HEK293 (cell line): Measurements from ENCODE around the gene VEGFA.
A peak's percentile ranks its signal among the peaks of the same experiment; 100 is the strongest.

Experiments used
- CTCF ChIA-PET: fragments of 350-600 bp; formaldehyde crosslinking; extraction: SDS; loops from one replicate; lab custom pipeline; 2021; ENCODE audit warnings: antibody characterized with exemption; lab: Yijun Ruan, JAX
- POLR2A ChIA-PET: fragments of 300-600 bp; formaldehyde crosslinking; extraction: SDS; loops from one replicate; lab custom pipeline; 2020; ENCODE audit warnings: antibody characterized with exemption, inconsistent platforms; lab: Yijun Ruan, JAX
- H3K27ac ChIP-seq: fragments of 200-500 bp; sonication (Bioruptor generic); 2 replicates; pipeline ENCODE4 v1.5.1; 2014; ENCODE audit warnings: low read depth, low read length, control low read depth, inconsistent platforms; ENCODE audit errors: extremely low read depth
- H3K36me3 ChIP-seq, 2 experiments: fragments of 200-500 bp in 1 of 2; sonication (Bioruptor generic) in 1 of 2; 1 replicate in 1 of 2; 2 replicates in 1 of 2; pipeline ENCODE4 v1.5.1; 2014 to 2017; ENCODE audit warnings: inconsistent platforms in 2 of 2, low read length in 2 of 2; ENCODE audit not compliant: control insufficient read depth in 2 of 2, insufficient read depth in 1 of 2
- H3K4me1 ChIP-seq: fragments of 200-500 bp; sonication (Bioruptor generic); 2 replicates; pipeline ENCODE4 v1.5.1; 2014; ENCODE audit warnings: mild to moderate bottlenecking, low read length, inconsistent platforms; ENCODE audit not compliant: control insufficient read depth, insufficient read depth
- H3K4me3 ChIP-seq: 2 replicates; pipeline ENCODE4 v1.5.1; 2011; ENCODE audit warnings: low read depth, mild to moderate bottlenecking, control low read depth, low read length, moderate library complexity
- H3K9me3 ChIP-seq: fragments of 200-500 bp; sonication (Bioruptor generic); 2 replicates; pipeline ENCODE4 v1.5.1; 2014; ENCODE audit warnings: low read depth, low read length, inconsistent platforms; ENCODE audit not compliant: control insufficient read depth, insufficient read depth
- BCL11A ChIP-seq: fragments of 450-650 bp; formaldehyde crosslinking; IDR thresholded peaks from 2 replicates; pipeline ENCODE4 v1.5.1; 2016; ENCODE audit warnings: low read depth, missing biosample characterization, missing genetic modification characterization
- PATZ1 ChIP-seq: fragments of 450-650 bp; formaldehyde crosslinking; IDR thresholded peaks from 2 replicates; pipeline ENCODE4 v1.5.1; 2016; ENCODE audit warnings: missing biosample characterization, missing genetic modification characterization
- ZNF223 ChIP-seq: fragments of 450-650 bp; formaldehyde crosslinking; IDR thresholded peaks from 2 replicates; pipeline ENCODE4 v1.5.1; 2016; ENCODE audit warnings: missing biosample characterization, missing genetic modification characterization
- ZNF398 ChIP-seq: fragments of 450-650 bp; formaldehyde crosslinking; IDR thresholded peaks from 2 replicates; pipeline ENCODE4 v1.5.1; 2017; ENCODE audit warnings: missing biosample characterization, missing genetic modification characterization
- ZNF473 ChIP-seq: fragments of 450-650 bp; formaldehyde crosslinking; IDR thresholded peaks from 2 replicates; pipeline ENCODE4 v1.5.1; 2017; ENCODE audit warnings: missing biosample characterization, missing genetic modification characterization
- ZNF561 ChIP-seq: fragments of 450-650 bp; IDR thresholded peaks from 2 replicates; pipeline ENCODE4 v1.5.1; 2018; ENCODE audit warnings: missing biosample characterization, missing genetic modification characterization, borderline replicate concordance
- TF ChIP-seq, protein P1 (sequence below): fragments of 450-650 bp; formaldehyde crosslinking; IDR thresholded peaks from 2 replicates; pipeline ENCODE4 v1.5.1; 2016; ENCODE audit warnings: missing biosample characterization, missing genetic modification characterization
- TF ChIP-seq, protein P2 (sequence below): IDR thresholded peaks from 2 replicates; pipeline ENCODE4 v1.6.1; 2011; ENCODE audit warnings: mild to moderate bottlenecking, low read depth, low read length, borderline replicate concordance
- TF ChIP-seq, protein P3 (sequence below): fragments of 450-650 bp; formaldehyde crosslinking; IDR thresholded peaks from 2 replicates; pipeline ENCODE4 v1.5.1; 2017; ENCODE audit warnings: missing biosample characterization, mild to moderate bottlenecking, missing genetic modification characterization, moderate library complexity
- TF ChIP-seq, protein P4 (sequence below): fragments of 450-650 bp; formaldehyde crosslinking; optimal IDR thresholded peaks from 2 replicates; pipeline ENCODE3; 2016; ENCODE audit warnings: missing biosample characterization, mild to moderate bottlenecking, missing genetic modification characterization

VEGFA gene

DNA sequence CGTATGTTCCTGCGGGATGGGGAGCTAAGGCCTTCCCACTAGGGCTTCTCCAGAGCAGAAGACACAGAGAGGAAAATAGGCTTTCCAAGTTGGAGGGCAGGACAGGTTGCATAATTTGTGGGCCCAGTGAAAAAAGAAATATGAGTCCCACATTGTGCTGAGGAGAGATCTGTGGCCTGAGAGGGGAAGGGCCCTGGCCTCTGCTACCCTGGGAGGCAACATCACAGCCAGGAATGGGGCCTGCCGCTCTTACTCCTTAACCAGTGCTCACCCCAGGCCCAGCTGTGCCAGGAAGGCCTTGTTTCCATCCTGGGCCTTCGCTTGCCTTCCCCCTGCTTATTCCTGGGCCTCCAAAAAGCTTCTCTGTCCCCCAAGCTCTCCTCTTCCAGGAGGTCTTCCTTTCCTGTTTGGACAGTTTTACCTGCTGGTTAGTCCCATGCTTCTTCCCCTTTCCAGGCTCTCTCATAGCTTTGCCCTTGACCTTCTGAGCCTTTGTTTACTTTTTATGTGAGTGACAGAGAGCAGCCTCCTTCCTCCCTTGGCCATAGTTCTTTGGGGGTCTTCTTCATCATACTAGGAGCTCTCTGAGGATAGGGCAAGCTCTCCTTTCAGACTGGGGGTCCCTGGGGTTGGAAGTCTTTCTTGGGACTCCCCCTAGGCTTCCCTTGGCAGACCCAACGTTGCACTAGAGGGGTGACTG lies 26.2 kb upstream of the VEGFA start (continued):
- TF ChIP-seq, protein P1, sequence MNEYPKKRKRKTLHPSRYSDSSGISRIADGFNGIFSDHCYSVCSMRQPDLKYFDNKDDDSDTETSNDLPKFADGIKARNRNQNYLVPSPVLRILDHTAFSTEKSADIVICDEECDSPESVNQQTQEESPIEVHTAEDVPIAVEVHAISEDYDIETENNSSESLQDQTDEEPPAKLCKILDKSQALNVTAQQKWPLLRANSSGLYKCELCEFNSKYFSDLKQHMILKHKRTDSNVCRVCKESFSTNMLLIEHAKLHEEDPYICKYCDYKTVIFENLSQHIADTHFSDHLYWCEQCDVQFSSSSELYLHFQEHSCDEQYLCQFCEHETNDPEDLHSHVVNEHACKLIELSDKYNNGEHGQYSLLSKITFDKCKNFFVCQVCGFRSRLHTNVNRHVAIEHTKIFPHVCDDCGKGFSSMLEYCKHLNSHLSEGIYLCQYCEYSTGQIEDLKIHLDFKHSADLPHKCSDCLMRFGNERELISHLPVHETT = no peak
- TF ChIP-seq, protein P2, sequence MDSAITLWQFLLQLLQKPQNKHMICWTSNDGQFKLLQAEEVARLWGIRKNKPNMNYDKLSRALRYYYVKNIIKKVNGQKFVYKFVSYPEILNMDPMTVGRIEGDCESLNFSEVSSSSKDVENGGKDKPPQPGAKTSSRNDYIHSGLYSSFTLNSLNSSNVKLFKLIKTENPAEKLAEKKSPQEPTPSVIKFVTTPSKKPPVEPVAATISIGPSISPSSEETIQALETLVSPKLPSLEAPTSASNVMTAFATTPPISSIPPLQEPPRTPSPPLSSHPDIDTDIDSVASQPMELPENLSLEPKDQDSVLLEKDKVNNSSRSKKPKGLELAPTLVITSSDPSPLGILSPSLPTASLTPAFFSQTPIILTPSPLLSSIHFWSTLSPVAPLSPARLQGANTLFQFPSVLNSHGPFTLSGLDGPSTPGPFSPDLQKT = no peak
- TF ChIP-seq ZNF223 (tag by site-specific recombination) = no peak
- no peak for TF ChIP-seq ZNF473 (tag by site-specific recombination)
- no peak for TF ChIP-seq PATZ1 (tag by site-specific recombination)

GRCh38 chr6:43744491-43744890 lies 25.5 kb upstream of the VEGFA start:
- H3K9me3 ChIP-seq = no peaks in the 10 kb centered on the region
- ChIA-PET CTCF (interaction anchor here (0.9 to 2.2 kb wide), 7 partner anchors 13 to 334 kb away, joined by 3 to 6 read pairs (median 4); partner anchors contain the start of gene VEGFA), POLR2A (interaction anchor here (0.6 to 1.3 kb wide), 2 partner anchors 26 to 63 kb away, joined by 3 to 4 read pairs; partner anchors contain the start of gene VEGFA)
- H3K27ac ChIP-seq = no peak overlapping the region
- no peaks in the 10 kb centered on the region for H3K36me3 ChIP-seq
- H3K4me1 ChIP-seq = no peaks in the 10 kb centered on the region
- TF ChIP-seq ZNF561 (tag by site-specific recombination) (no peak), ZNF398 (0 out of 2 replicates have a peak, but pooled peaks have one; percentile 14), BCL11A (no peak)
- TF ChIP-seq, protein P3, sequence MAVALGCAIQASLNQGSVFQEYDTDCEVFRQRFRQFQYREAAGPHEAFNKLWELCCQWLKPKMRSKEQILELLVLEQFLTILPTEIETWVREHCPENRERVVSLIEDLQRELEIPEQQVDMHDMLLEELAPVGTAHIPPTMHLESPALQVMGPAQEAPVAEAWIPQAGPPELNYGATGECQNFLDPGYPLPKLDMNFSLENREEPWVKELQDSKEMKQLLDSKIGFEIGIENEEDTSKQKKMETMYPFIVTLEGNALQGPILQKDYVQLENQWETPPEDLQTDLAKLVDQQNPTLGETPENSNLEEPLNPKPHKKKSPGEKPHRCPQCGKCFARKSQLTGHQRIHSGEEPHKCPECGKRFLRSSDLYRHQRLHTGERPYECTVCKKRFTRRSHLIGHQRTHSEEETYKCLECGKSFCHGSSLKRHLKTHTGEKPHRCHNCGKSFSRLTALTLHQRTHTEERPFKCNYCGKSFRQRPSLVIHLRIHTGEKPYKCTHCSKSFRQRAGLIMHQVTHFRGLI (tag by site-specific recombination) = no peak
- TF ChIP-seq, protein P4, sequence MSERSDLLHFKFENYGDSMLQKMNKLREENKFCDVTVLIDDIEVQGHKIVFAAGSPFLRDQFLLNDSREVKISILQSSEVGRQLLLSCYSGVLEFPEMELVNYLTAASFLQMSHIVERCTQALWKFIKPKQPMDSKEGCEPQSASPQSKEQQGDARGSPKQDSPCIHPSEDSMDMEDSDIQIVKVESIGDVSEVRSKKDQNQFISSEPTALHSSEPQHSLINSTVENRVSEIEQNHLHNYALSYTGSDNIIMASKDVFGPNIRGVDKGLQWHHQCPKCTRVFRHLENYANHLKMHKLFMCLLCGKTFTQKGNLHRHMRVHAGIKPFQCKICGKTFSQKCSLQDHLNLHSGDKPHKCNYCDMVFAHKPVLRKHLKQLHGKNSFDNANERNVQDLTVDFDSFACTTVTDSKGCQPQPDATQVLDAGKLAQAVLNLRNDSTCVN (tag by site-specific recombination) = no peak
- no peak overlapping the region for H3K4me3 ChIP-seq
